Esophagus squamous epithelium (tissue), 5 donors: ENCODE results near the gene BRMS1L. TPM values are rescaled to one million over a fixed set of nuclear protein-coding genes. Genes with fewer than 3 reads are reported as not detected.
A peak's percentile ranks its signal among the peaks of the same experiment; 100 is the strongest.

Source experiments
- DNase-seq: peaks from one replicate; lab custom pipeline; 2025; lab: John Stamatoyannopoulos, UW
- H3K27ac ChIP-seq, 4 donors: fragments of 200-600 bp; sonication (generic); one replicate each; pipeline ENCODE4 v1.5.1; 2016 to 2019; ENCODE audit warnings: mild to moderate bottlenecking in 1 of 4
- H3K27me3 ChIP-seq, 4 donors: fragments of 200-600 bp; sonication (generic); 1 replicate in 3 of 4; 2 replicates in 1 of 4; pipeline versions ENCODE4 v1.5.1 to v1.6.0; 2017 to 2021; ENCODE audit warnings: antibody characterized with exemption in 1 of 4
- H3K36me3 ChIP-seq, 3 donors: fragments of 200-600 bp; sonication (generic); one replicate each; pipeline ENCODE4 v1.5.1; 2016 to 2019
- H3K4me1 ChIP-seq, 3 donors: fragments of 200-600 bp; sonication (generic); one replicate each; pipeline ENCODE4 v1.5.1; 2017 to 2019
- H3K4me3 ChIP-seq, 4 donors: fragments of 200-600 bp; sonication (generic); 1 replicate in 3 of 4; 2 replicates in 1 of 4; pipeline ENCODE4 v1.5.1; 2016 to 2019; ENCODE audit warnings: mild to moderate bottlenecking in 2 of 4, moderate library complexity in 1 of 4
- H3K9me3 ChIP-seq, 3 donors: fragments of 200-600 bp; sonication (generic); one replicate each; pipeline ENCODE4 v1.5.1; 2016 to 2019
- CTCF ChIP-seq, 6 experiments: fragments of 450-650 bp in 4 of 6; fragments of 200-600 bp in 2 of 6; sonication (generic) in 2 of 6; IDR thresholded peaks; one replicate each; pipeline ENCODE4 v1.5.1; 2016 to 2019; ENCODE audit warnings: antibody characterized with exemption in 6 of 6, mild to moderate bottlenecking in 4 of 6, moderate library complexity in 4 of 6
- POLR2A ChIP-seq, 4 donors: fragments of 450-650 bp; IDR thresholded peaks; one replicate each; pipeline ENCODE4 v1.6.1; 2017; ENCODE audit warnings: antibody characterized with exemption in 4 of 4, mild to moderate bottlenecking in 4 of 4, moderate library complexity in 3 of 4
- WGBS, 2 donors: methylation state at CpG; one replicate each; pipeline ENCODE4 v1.1.5; 2018; 5-methylcytosine and 5-hydroxymethylcytosine counted together
- intact Hi-C: fragments of 100-400 bp; cut with DNase I; formaldehyde crosslinking; loops from one replicate; pipeline ENCODE4 v1.15.0; 2022
- total RNA-seq, 4 donors: library from RNA; depleted of rRNA; stranded (reverse); fragments of >200 nt; gene quantifications; one replicate each; pipeline ENCODE4 v1.1.0, GENCODE V29; 2016
- donor health status: DM: yes; HTN: yes; CAD: no.

BRMS1L gene
- total RNA-seq, 4 donors from 2014 or later = 2.4 to 9.0 (median 5.3) TPM

GRCh38 chr14:35810963-35811362, 15.2 kb upstream of the BRMS1L start:
- TF ChIP-seq POLR2A (IDR thresholded peaks at IDR 0.05) = no peak
- TF ChIP-seq CTCF (IDR thresholded peaks at IDR 0.05) = no peak
- 88 to 97% methylated on average over 4 of the region's 4 CpGs for WGBS, 2 donors
- DNase-seq = no peak
- Histone ChIP-seq H3K36me3 (no peaks in the 10 kb centered on the region), H3K4me1 (peaks cover 9 to 24% (median 13%) of the 10 kb centered on the region in 3 donors), H3K27me3 (no peaks in the 10 kb centered on the region), H3K4me3 (no peak overlapping the region), H3K27ac (no peak overlapping the region), H3K9me3 (no peaks in the 10 kb centered on the region)
- intact Hi-C loops = no loop called here

GRCh38 chr14:35814371-35815005, 11.7 kb upstream of the BRMS1L start:
- Histone ChIP-seq H3K4me3 (no peak overlapping the region), H3K36me3 (no peaks in the 10 kb centered on the region), H3K27ac (no peak overlapping the region), H3K9me3 (no peaks in the 10 kb centered on the region), H3K4me1 (peaks cover 0 to 3% (median 0%) of the 10 kb centered on the region in 3 donors), H3K27me3 (no peaks in the 10 kb centered on the region)
- TF ChIP-seq CTCF (IDR thresholded peaks at IDR 0.05) = peak; percentile 33 to 66 (median 50)
- TF ChIP-seq POLR2A (IDR thresholded peaks at IDR 0.05) = no peak
- intact Hi-C loops = no loop called here
- 31 to 33% methylated on average over 3 of the region's 3 CpGs for WGBS, 2 donors
- DNase-seq = no peak

GRCh38 chr14:35818346-35819115, 7.6 kb upstream of the BRMS1L start:
- no peak for DNase-seq
- WGBS, 2 donors = 57 to 61% methylated on average over 9 of the region's 13 CpGs
- Histone ChIP-seq H3K9me3 (no peaks in the 10 kb centered on the region), H3K27me3 (no peaks in the 10 kb centered on the region), H3K4me1 (peaks cover 4 to 31% (median 11%) of the 10 kb centered on the region in 3 donors), H3K4me3 (no peak overlapping the region), H3K27ac (no peak overlapping the region), H3K36me3 (no peaks in the 10 kb centered on the region)
- TF ChIP-seq CTCF (IDR thresholded peaks at IDR 0.05) = peak; percentile 15 to 71 (median 52)
- no peak for TF ChIP-seq POLR2A (IDR thresholded peaks at IDR 0.05)
- intact Hi-C loops = no loop called here

- WGBS, 2 donors = 87 to 88% methylated on average over 26 to 30 of the region's 32 CpGs
- Histone ChIP-seq H3K27me3 (no peaks in the 10 kb centered on the region), H3K36me3 (no peaks in the 10 kb centered on the region), H3K9me3 (no peaks in the 10 kb centered on the region), H3K4me3 (no peak overlapping the region), H3K4me1 (peaks cover 4 to 31% (median 11%) of the 10 kb centered on the region in 3 donors), H3K27ac (no peak overlapping the region)
- no peak for DNase-seq
- intact Hi-C loops = no loop called here
- TF ChIP-seq POLR2A (IDR thresholded peaks at IDR 0.05) (no peak), CTCF (IDR thresholded peaks at IDR 0.05) (no peak)
Observed at GRCh38 chr14:35819591-35820540, 6.3 kb upstream of the BRMS1L start.
